ENCODE data around the gene MC1R.

DNA sequence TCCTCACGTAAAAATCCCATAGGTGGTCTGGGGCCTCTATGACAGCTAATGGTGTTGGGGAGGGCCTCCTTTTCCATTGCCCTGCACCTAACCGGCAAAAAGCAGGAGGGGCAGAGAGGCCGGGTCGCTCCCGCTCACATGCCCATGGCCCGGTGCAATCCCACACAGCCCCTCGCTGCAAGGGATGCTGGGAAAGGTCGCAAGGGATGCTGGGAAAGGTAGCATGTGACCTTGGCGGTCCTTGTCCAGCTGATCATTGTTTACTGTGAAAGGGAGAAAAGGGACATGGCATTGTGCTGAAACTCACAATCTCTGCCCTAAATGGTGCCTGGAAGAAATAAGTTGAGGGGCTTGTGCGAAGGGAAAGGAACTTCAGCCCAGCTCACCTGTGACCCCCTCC, 39.9 kb downstream of the MC1R start:
- TF ChIP-seq, protein P1, sequence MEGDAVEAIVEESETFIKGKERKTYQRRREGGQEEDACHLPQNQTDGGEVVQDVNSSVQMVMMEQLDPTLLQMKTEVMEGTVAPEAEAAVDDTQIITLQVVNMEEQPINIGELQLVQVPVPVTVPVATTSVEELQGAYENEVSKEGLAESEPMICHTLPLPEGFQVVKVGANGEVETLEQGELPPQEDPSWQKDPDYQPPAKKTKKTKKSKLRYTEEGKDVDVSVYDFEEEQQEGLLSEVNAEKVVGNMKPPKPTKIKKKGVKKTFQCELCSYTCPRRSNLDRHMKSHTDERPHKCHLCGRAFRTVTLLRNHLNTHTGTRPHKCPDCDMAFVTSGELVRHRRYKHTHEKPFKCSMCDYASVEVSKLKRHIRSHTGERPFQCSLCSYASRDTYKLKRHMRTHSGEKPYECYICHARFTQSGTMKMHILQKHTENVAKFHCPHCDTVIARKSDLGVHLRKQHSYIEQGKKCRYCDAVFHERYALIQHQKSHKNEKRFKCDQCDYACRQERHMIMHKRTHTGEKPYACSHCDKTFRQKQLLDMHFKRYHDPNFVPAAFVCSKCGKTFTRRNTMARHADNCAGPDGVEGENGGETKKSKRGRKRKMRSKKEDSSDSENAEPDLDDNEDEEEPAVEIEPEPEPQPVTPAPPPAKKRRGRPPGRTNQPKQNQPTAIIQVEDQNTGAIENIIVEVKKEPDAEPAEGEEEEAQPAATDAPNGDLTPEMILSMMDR (conservative IDR thresholded peaks at IDR 0.05; ENCODE audit: low read length), result no peak
- TF ChIP-seq EZH2phosphoT487 (IDR thresholded peaks at IDR 0.05; ENCODE audit: borderline replicate concordance, low read depth, low read length), result no peak

All from OCI-LY7 (cell line).